SK-N-SH treated with all-trans-retinoic acid at 6 μM for 48 hours (cell line): ENCODE measurements around the gene MRGPRX2.

Experiments
- ATAC-seq: fragments of 200-7000 bp; cut with Tn5 transposase; 3 replicates; pipeline ENCODE4 v1.9.1; 2020; ENCODE audit warnings: mild to moderate bottlenecking, moderate library complexity
- ARNTL ChIP-seq: fragments of 450-650 bp; formaldehyde crosslinking; IDR thresholded peaks from 2 replicates; pipeline ENCODE4 v1.5.0; 2020; ENCODE audit warnings: low read depth, mild to moderate bottlenecking, moderate library complexity, borderline replicate concordance
- BACH2 ChIP-seq: fragments of 250-450 bp; sonication (Bioruptor Pico); IDR thresholded peaks from 2 replicates; pipeline ENCODE4 v1.9.0; 2021; ENCODE audit warnings: mild to moderate bottlenecking, borderline replicate concordance
- CREB5 ChIP-seq: fragments of 250-450 bp; sonication (Bioruptor Pico); IDR thresholded peaks from 2 replicates; pipeline ENCODE4 v1.5.1; 2020; ENCODE audit warnings: low read depth, mild to moderate bottlenecking, moderate library complexity
- CSDC2 ChIP-seq: fragments of 250-450 bp; sonication (Bioruptor Pico); IDR thresholded peaks from 2 replicates; pipeline ENCODE4 v1.5.0; 2020; ENCODE audit warnings: mild to moderate bottlenecking, moderate library complexity
- CSRNP3 ChIP-seq: fragments of 250-450 bp; sonication (Bioruptor Pico); IDR thresholded peaks from 2 replicates; pipeline ENCODE4 v1.5.1; 2021; ENCODE audit warnings: mild to moderate bottlenecking, moderate library complexity
- ESRRG ChIP-seq: fragments of 250-450 bp; sonication (Bioruptor Pico); IDR thresholded peaks from 2 replicates; pipeline ENCODE4 v1.6.1; 2021; ENCODE audit warnings: mild to moderate bottlenecking
- GLIS3 ChIP-seq: fragments of 250-450 bp; sonication (Bioruptor Pico); IDR thresholded peaks from 2 replicates; pipeline ENCODE4 v1.5.0; 2020; ENCODE audit warnings: mild to moderate bottlenecking, moderate library complexity
- ISL1 ChIP-seq: fragments of 250-450 bp; sonication (Bioruptor Pico); IDR thresholded peaks from 2 replicates; pipeline ENCODE4 v2.1.2; 2022; ENCODE audit warnings: mild to moderate bottlenecking, moderate library complexity
- OSR1 ChIP-seq: fragments of 250-450 bp; sonication (Bioruptor Pico); IDR thresholded peaks from 2 replicates; pipeline ENCODE4 v1.8.0; 2022; ENCODE audit warnings: moderate library complexity, mild to moderate bottlenecking, inconsistent platforms
- POU6F1 ChIP-seq: fragments of 250-450 bp; sonication (Bioruptor Pico); IDR thresholded peaks from 2 replicates; pipeline ENCODE4 v1.8.0; 2021; ENCODE audit warnings: low read depth, mild to moderate bottlenecking, moderate library complexity, borderline replicate concordance
- PPARA ChIP-seq: fragments of 250-450 bp; sonication (Bioruptor Pico); IDR thresholded peaks from 2 replicates; pipeline ENCODE4 v1.5.0; 2020; ENCODE audit warnings: mild to moderate bottlenecking, borderline replicate concordance
- SNAI2 ChIP-seq: fragments of 250-450 bp; sonication (Bioruptor Pico); IDR thresholded peaks from 2 replicates; pipeline ENCODE4 v1.5.0; 2020; ENCODE audit warnings: mild to moderate bottlenecking, moderate library complexity
- TCF4 ChIP-seq: fragments of 250-450 bp; sonication (Bioruptor Pico); IDR thresholded peaks from 2 replicates; pipeline ENCODE4 v1.8.0; 2021; ENCODE audit warnings: mild to moderate bottlenecking, moderate library complexity, borderline replicate concordance
- TOX ChIP-seq: fragments of 250-450 bp; sonication (Bioruptor Pico); IDR thresholded peaks from 2 replicates; pipeline ENCODE4 v1.8.0; 2021; ENCODE audit warnings: mild to moderate bottlenecking, moderate library complexity, borderline replicate concordance
- ZC3H10 ChIP-seq: fragments of 250-450 bp; sonication (Bioruptor Pico); IDR thresholded peaks from 2 replicates; pipeline ENCODE4 v1.5.1; 2021; ENCODE audit warnings: mild to moderate bottlenecking, moderate library complexity
- ZFP3 ChIP-seq: fragments of 250-450 bp; sonication (Bioruptor Pico); IDR thresholded peaks from 2 replicates; pipeline ENCODE4 v1.5.0; 2020; ENCODE audit warnings: mild to moderate bottlenecking, moderate library complexity
- ZFP30 ChIP-seq: fragments of 450-650 bp; formaldehyde crosslinking; IDR thresholded peaks from 2 replicates; pipeline ENCODE4 v1.5.0; 2022; ENCODE audit warnings: mild to moderate bottlenecking, moderate library complexity
- ZNF565 ChIP-seq: fragments of 450-650 bp; formaldehyde crosslinking; conservative IDR thresholded peaks from 2 replicates; pipeline ENCODE4 v1.5.0; 2020; ENCODE audit warnings: low read depth, mild to moderate bottlenecking, moderate library complexity
- ZNF8 ChIP-seq: fragments of 450-650 bp; formaldehyde crosslinking; IDR thresholded peaks from 2 replicates; pipeline ENCODE4 v1.5.0; 2020; ENCODE audit warnings: mild to moderate bottlenecking, moderate library complexity
- TF ChIP-seq, protein P1 (sequence below): fragments of 250-450 bp; sonication (Bioruptor Pico); IDR thresholded peaks from 2 replicates; pipeline ENCODE4 v1.5.0; 2020; ENCODE audit warnings: mild to moderate bottlenecking, moderate library complexity

Gene MRGPRX2

GRCh38 chr11:19013181-19013857 is 47.2 kb downstream of the MRGPRX2 start:
- TF ChIP-seq GLIS3 (CRISPR knock-in tag) (no peak), ZNF8 (no peak), TOX (CRISPR knock-in tag) (no peak), PPARA (CRISPR knock-in tag) (no peak), ARNTL (CRISPR knock-in tag) (no peak), TCF4 (CRISPR knock-in tag) (no peak), ZFP3 (CRISPR knock-in tag) (no peak), ESRRG (CRISPR knock-in tag) (no peak), CSRNP3 (CRISPR knock-in tag) (no peak), SNAI2 (CRISPR knock-in tag) (no peak), ZFP30 (CRISPR knock-in tag) (no peak), ISL1 (CRISPR knock-in tag) (no peak), ZNF565 (CRISPR knock-in tag) (no peak), CSDC2 (no peak), OSR1 (CRISPR knock-in tag) (no peak), ZC3H10 (CRISPR knock-in tag) (no peak), POU6F1 (CRISPR knock-in tag) (no peak), BACH2 (CRISPR knock-in tag) (no peak)
- TF ChIP-seq, protein P1, sequence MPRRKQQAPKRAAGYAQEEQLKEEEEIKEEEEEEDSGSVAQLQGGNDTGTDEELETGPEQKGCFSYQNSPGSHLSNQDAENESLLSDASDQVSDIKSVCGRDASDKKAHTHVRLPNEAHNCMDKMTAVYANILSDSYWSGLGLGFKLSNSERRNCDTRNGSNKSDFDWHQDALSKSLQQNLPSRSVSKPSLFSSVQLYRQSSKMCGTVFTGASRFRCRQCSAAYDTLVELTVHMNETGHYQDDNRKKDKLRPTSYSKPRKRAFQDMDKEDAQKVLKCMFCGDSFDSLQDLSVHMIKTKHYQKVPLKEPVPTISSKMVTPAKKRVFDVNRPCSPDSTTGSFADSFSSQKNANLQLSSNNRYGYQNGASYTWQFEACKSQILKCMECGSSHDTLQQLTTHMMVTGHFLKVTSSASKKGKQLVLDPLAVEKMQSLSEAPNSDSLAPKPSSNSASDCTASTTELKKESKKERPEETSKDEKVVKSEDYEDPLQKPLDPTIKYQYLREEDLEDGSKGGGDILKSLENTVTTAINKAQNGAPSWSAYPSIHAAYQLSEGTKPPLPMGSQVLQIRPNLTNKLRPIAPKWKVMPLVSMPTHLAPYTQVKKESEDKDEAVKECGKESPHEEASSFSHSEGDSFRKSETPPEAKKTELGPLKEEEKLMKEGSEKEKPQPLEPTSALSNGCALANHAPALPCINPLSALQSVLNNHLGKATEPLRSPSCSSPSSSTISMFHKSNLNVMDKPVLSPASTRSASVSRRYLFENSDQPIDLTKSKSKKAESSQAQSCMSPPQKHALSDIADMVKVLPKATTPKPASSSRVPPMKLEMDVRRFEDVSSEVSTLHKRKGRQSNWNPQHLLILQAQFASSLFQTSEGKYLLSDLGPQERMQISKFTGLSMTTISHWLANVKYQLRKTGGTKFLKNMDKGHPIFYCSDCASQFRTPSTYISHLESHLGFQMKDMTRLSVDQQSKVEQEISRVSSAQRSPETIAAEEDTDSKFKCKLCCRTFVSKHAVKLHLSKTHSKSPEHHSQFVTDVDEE (CRISPR knock-in tag) = no peak
- no peak for ATAC-seq

GRCh38 chr11:19012636-19013035 is 47.9 kb downstream of the MRGPRX2 start:
- ATAC-seq = no peak
- TF ChIP-seq TOX (CRISPR knock-in tag) (no peak), PPARA (CRISPR knock-in tag) (no peak), CREB5 (CRISPR knock-in tag) (no peak), ESRRG (CRISPR knock-in tag) (no peak), BACH2 (CRISPR knock-in tag) (no peak), ZFP30 (CRISPR knock-in tag) (no peak)
